IMR-90 (cell line): ENCODE measurements around the gene TCF4. TPM values are rescaled to one million over a fixed set of nuclear protein-coding genes. Genes with fewer than 3 reads are reported as not detected.

Experiments
- ATAC-seq: fragments of 200-7000 bp; cut with Tn5 transposase; 2 replicates; pipeline ENCODE4 v1.9.1; 2020; ENCODE audit warnings: low read depth, mild to moderate bottlenecking, moderate library complexity
- BruUV-seq: library from RNA; stranded (reverse); fragments of 400-500 nt; replicated peaks from 2 replicates; lab custom pipeline; 2021; lab: Mats Ljungman, UMichigan
- CTCF ChIA-PET: fragments of 300-600 bp; formaldehyde crosslinking; extraction: SDS; loops from one replicate; lab custom pipeline; 2021; ENCODE audit warnings: antibody characterized with exemption; lab: Yijun Ruan, JAX
- POLR2A ChIA-PET: fragments of 300-600 bp; sonication (Branson Sonifier 250); formaldehyde crosslinking; loops from one replicate; lab custom pipeline; 2022; ENCODE audit warnings: antibody characterized with exemption; ENCODE audit not compliant: unreplicated experiment; lab: Charles Lee
- DNase-seq: peaks from one replicate; pipeline ENCODE4 v3.0.0; 2013
- H2AFZ ChIP-seq: replicated peaks from 2 replicates; pipeline ENCODE3; 2013; ENCODE audit warnings: low read length, mild to moderate bottlenecking; ENCODE audit not compliant: poor library complexity
- H2AK5ac ChIP-seq: 2 replicates; pipeline ENCODE4 v1.6.1; 2013; ENCODE audit warnings: low read depth, low read length, inconsistent platforms
- H2AK9ac ChIP-seq: replicated peaks from 2 replicates; pipeline ENCODE3; 2013; ENCODE audit warnings: mild to moderate bottlenecking, low read depth, low read length, moderate library complexity; ENCODE audit not compliant: poor library complexity
- H2BK120ac ChIP-seq: 2 replicates; pipeline ENCODE4 v1.6.1; 2013; ENCODE audit warnings: low read depth, low read length, inconsistent platforms
- H2BK15ac ChIP-seq: 3 replicates; pipeline ENCODE4 v1.6.1; 2013; ENCODE audit warnings: low read depth, low read length, inconsistent platforms
- H2BK20ac ChIP-seq: 2 replicates; pipeline ENCODE4 v1.6.1; 2013; ENCODE audit warnings: low read depth, mild to moderate bottlenecking, inconsistent platforms, low read length, moderate library complexity
- H2BK5ac ChIP-seq: 2 replicates; pipeline ENCODE4 v1.6.1; 2013; ENCODE audit warnings: mild to moderate bottlenecking, low read depth, low read length, inconsistent platforms; ENCODE audit not compliant: poor library complexity, severe bottlenecking
- H3K14ac ChIP-seq: replicated peaks from 2 replicates; pipeline ENCODE4 v1.6.1; 2013; ENCODE audit warnings: low read depth, low read length, inconsistent platforms
- H3K18ac ChIP-seq: 2 replicates; pipeline ENCODE4 v1.6.1; 2013; ENCODE audit warnings: low read depth, low read length, control low read depth
- H3K23ac ChIP-seq: 2 replicates; pipeline ENCODE4 v1.6.1; 2013; ENCODE audit warnings: low read depth, low read length, inconsistent platforms
- H3K27ac ChIP-seq: 2 replicates; pipeline ENCODE4 v1.5.1; 2013; ENCODE audit warnings: mild to moderate bottlenecking, control low read depth, low read length; ENCODE audit not compliant: insufficient read depth
- H3K27me3 ChIP-seq: 2 replicates; pipeline ENCODE4 v1.6.1; 2013; ENCODE audit warnings: low read length; ENCODE audit not compliant: control insufficient read depth, insufficient read depth
- H3K36me3 ChIP-seq: 2 replicates; pipeline ENCODE4 v1.6.1; 2013; ENCODE audit warnings: low read length, mixed read lengths; ENCODE audit not compliant: control insufficient read depth, insufficient read depth
- H3K4ac ChIP-seq: 2 replicates; pipeline ENCODE4 v1.6.1; 2013; ENCODE audit warnings: low read depth, low read length, inconsistent platforms
- H3K4me1 ChIP-seq: 2 replicates; pipeline ENCODE4 v1.6.1; 2013; ENCODE audit warnings: low read length, mixed read lengths; ENCODE audit not compliant: control insufficient read depth, insufficient read depth
- H3K4me2 ChIP-seq: 2 replicates; pipeline ENCODE4 v1.6.1; 2013; ENCODE audit warnings: low read depth, mild to moderate bottlenecking, control low read depth, low read length, moderate library complexity
- H3K4me3 ChIP-seq: 2 replicates; pipeline ENCODE4 v1.5.1; 2013; ENCODE audit warnings: low read depth, mild to moderate bottlenecking, control low read depth, low read length, moderate library complexity; ENCODE audit not compliant: insufficient read depth
- H3K56ac ChIP-seq: 2 replicates; pipeline ENCODE4 v1.6.1; 2013; ENCODE audit warnings: low read length, inconsistent platforms; ENCODE audit not compliant: insufficient read depth; ENCODE audit errors: extremely low read depth
- H3K79me1 ChIP-seq, 2 experiments: 2 replicates each; pipeline ENCODE4 v1.6.1; 2013; ENCODE audit warnings: low read length in 2 of 2, inconsistent platforms in 1 of 2, low read depth in 1 of 2
- H3K9ac ChIP-seq: 2 replicates; pipeline ENCODE4 v1.6.1; 2013; ENCODE audit warnings: low read depth, low read length, control low read depth
- H3K9me1 ChIP-seq: 2 replicates; pipeline ENCODE4 v1.6.1; 2013; ENCODE audit warnings: low read length, inconsistent platforms; ENCODE audit not compliant: insufficient read depth
- H3K9me3 ChIP-seq: 2 replicates; pipeline ENCODE4 v1.6.1; 2013; ENCODE audit warnings: low read length; ENCODE audit not compliant: control insufficient read depth, insufficient read depth
- H4K20me1 ChIP-seq: 2 replicates; pipeline ENCODE4 v1.6.1; 2013; ENCODE audit warnings: low read length, inconsistent platforms; ENCODE audit not compliant: insufficient read depth
- H4K5ac ChIP-seq: 2 replicates; pipeline ENCODE4 v1.6.1; 2013; ENCODE audit warnings: mild to moderate bottlenecking, low read depth, low read length, control low read depth
- H4K8ac ChIP-seq, 2 experiments: 2 replicates each; pipeline ENCODE4 v1.6.1; 2013; ENCODE audit warnings: low read depth in 2 of 2, low read length in 2 of 2, control low read depth in 1 of 2, inconsistent platforms in 1 of 2
- H4K91ac ChIP-seq: 2 replicates; pipeline ENCODE4 v1.6.1; 2013; ENCODE audit warnings: low read depth, low read length, inconsistent platforms; ENCODE audit not compliant: insufficient read depth
- CEBPB ChIP-seq: IDR thresholded peaks from 2 replicates; pipeline ENCODE4 v1.6.1; 2012; ENCODE audit warnings: low read depth, low read length, improper control_type of control experiment
- CHD1 ChIP-seq: IDR thresholded peaks from 2 replicates; pipeline ENCODE4 v1.6.1; 2012; ENCODE audit warnings: low read depth, low read length, improper control_type of control experiment
- ELK1 ChIP-seq: fragments of 150-350 bp; IDR thresholded peaks from 2 replicates; pipeline ENCODE4 v1.6.1; 2016; ENCODE audit warnings: low read depth, mild to moderate bottlenecking, low read length, moderate library complexity, borderline replicate concordance
- MAFK ChIP-seq: IDR thresholded peaks from 2 replicates; pipeline ENCODE4 v1.6.1; 2012; ENCODE audit warnings: low read depth, low read length, improper control_type of control experiment
- MXI1 ChIP-seq: IDR thresholded peaks from 2 replicates; pipeline ENCODE4 v1.6.1; 2012; ENCODE audit warnings: low read depth, mild to moderate bottlenecking, low read length, moderate library complexity, borderline replicate concordance
- RAD21 ChIP-seq: IDR thresholded peaks from 2 replicates; pipeline ENCODE4 v1.6.1; 2012; ENCODE audit warnings: low read length, improper control_type of control experiment
- RCOR1 ChIP-seq: IDR thresholded peaks from 2 replicates; pipeline ENCODE4 v1.6.1; 2012; ENCODE audit warnings: mild to moderate bottlenecking, low read length, improper control_type of control experiment; ENCODE audit not compliant: insufficient replicate concordance
- RFX5 ChIP-seq: IDR thresholded peaks from 2 replicates; pipeline ENCODE4 v1.8.0; 2012; ENCODE audit warnings: low read depth, mild to moderate bottlenecking, low read length, moderate library complexity
- SMC3 ChIP-seq: fragments of 150-350 bp; IDR thresholded peaks from 2 replicates; pipeline ENCODE4 v1.6.1; 2016; ENCODE audit warnings: low read depth, mild to moderate bottlenecking, antibody characterized with exemption, low read length, moderate library complexity
- USF2 ChIP-seq: fragments of 150-350 bp; IDR thresholded peaks from 2 replicates; pipeline ENCODE4 v1.6.1; 2017; ENCODE audit warnings: mild to moderate bottlenecking, antibody characterized with exemption, low read length, low read depth
- WGBS, 2 experiments: methylation state at CpG; one replicate each; pipeline versions ENCODE4 v1.1.5 to v1.1.7; 2013; ENCODE audit warnings: missing lambda C conversion rate in 2 of 2; ENCODE audit not compliant: insufficient read length in 1 of 2; ENCODE audit errors: extremely low coverage in 2 of 2; 5-methylcytosine and 5-hydroxymethylcytosine counted together
- dilution Hi-C: fragments of 300-500 bp; cut with HindIII; formaldehyde crosslinking; loops from one replicate; pipeline ENCODE4 v1.14.3; 2018; ENCODE audit warnings: low sequenced_read_pairs; ENCODE audit not compliant: unreplicated experiment
- in situ Hi-C: fragments of 300-500 bp; cut with MboI; formaldehyde crosslinking; loops from 3 replicates; pipeline ENCODE4 v1.14.3; 2019; ENCODE audit warnings: low sequenced_read_pairs, inconsistent platforms, mixed read lengths
- intact Hi-C: fragments of 100-400 bp; cut with micrococcal nuclease; formaldehyde crosslinking; loops from 2 replicates; pipeline ENCODE4 v1.10.0; 2022
- polyA plus RNA-seq, 3 experiments: library from polyadenylated mRNA; depleted of rRNA; stranded (reverse); fragments of >200 nt; gene quantifications; 2 replicates each; pipeline ENCODE4 v1.2.3, GENCODE V29; 2012; ENCODE audit warnings: low replicate concordance in 1 of 3
- total RNA-seq: library from RNA; depleted of rRNA; stranded (reverse); fragments of >200 nt; gene quantifications from 2 replicates; pipeline ENCODE4 v1.2.3, GENCODE V29; 2012

TCF4 gene
- total and polyA plus RNA-seq, 2 of the 4 experiments (the other 2 are of a cell fraction): 30.0 to 87.1 TPM

- CTCF ChIA-PET: no interaction called here
These were observed 191.6 kb downstream of the TCF4 start for GRCh38 chr18:55396267-55396905.

More at GRCh38 chr18:55396267-55396905, 191.6 kb downstream of the TCF4 start:
- H2BK15ac ChIP-seq: no peak overlapping the region
- H2BK5ac ChIP-seq: no peak overlapping the region
- H3K4me1 ChIP-seq: peaks cover 6% of the 10 kb centered on the region
- H3K9ac ChIP-seq: no peak overlapping the region
- H3K9me3 ChIP-seq: no peaks in the 10 kb centered on the region
- H3K4ac ChIP-seq: no peak overlapping the region
- POLR2A ChIA-PET: no interaction called here
- intact Hi-C loops: no loop called here
- DNase-seq (no peak), ATAC-seq (no peak)
- H3K14ac ChIP-seq: no peak overlapping the region
- no peak overlapping the region for H3K18ac ChIP-seq
- BruUV-seq: no TSS peak
- H2AK5ac ChIP-seq: no peak overlapping the region
- no peak overlapping the region for H2BK120ac ChIP-seq
- in situ Hi-C loops: no loop called here
- no peak overlapping the region for H4K5ac ChIP-seq
- H3K4me3 ChIP-seq: no peak overlapping the region
- no peak overlapping the region for H4K91ac ChIP-seq
- H4K20me1 ChIP-seq: peaks cover 3% of the 10 kb centered on the region; the same call in 1 of the 2 replicates
- peaks cover 3% of the 10 kb centered on the region for H3K9me1 ChIP-seq
- H3K23ac ChIP-seq: no peak overlapping the region
- dilution Hi-C loops: no loop called here
- TF ChIP-seq ELK1 (no peak), CEBPB (no peak), RFX5 (no peak), USF2 (no peak), MXI1 (no peak), SMC3 (no peak), CHD1 (no peak), RAD21 (no peak), MAFK (no peak), RCOR1 (no peak)
- no peak overlapping the region for H2BK20ac ChIP-seq
- no peaks in the 10 kb centered on the region for H3K36me3 ChIP-seq
- H3K4me2 ChIP-seq: no peak overlapping the region
- no CpG with 5 or more reads among the region's 3 CpGs for WGBS, 2 experiments
- H2AFZ ChIP-seq: no peak overlapping the region
- no peak overlapping the region for H3K27ac ChIP-seq
- H3K27me3 ChIP-seq: no peaks in the 10 kb centered on the region
- H3K79me1 ChIP-seq: peaks cover 39 to 73% of the 10 kb centered on the region in 2 experiments
- no peak overlapping the region for H3K56ac ChIP-seq
- H2AK9ac ChIP-seq: no peak overlapping the region
- no peak overlapping the region for H4K8ac ChIP-seq
